Psoas muscle (tissue), 8 donors: ENCODE data around the gene MYO9A. TPM values are rescaled to one million over a fixed set of nuclear protein-coding genes. Genes with fewer than 3 reads are reported as not detected.
"Not testable (repeated sequence)": the region's sequence is repeated elsewhere in the genome, so short reads cannot be mapped to it uniquely, and the experiment has no call there.

Experiments
- ATAC-seq, 4 donors: fragments of 200-7000 bp; cut with Tn5 transposase; one replicate each; pipeline ENCODE4 v1.9.1; 2020; ENCODE audit warnings: moderate library complexity in 3 of 4, mild to moderate bottlenecking in 2 of 4
- DNase-seq, 2 donors: peaks; one replicate each; pipeline ENCODE4 v3.0.0-alpha.2; 2020
- H3K27ac ChIP-seq: fragments of 200-600 bp; one replicate; pipeline ENCODE4 v1.8.0; 2022
- H3K27me3 ChIP-seq, 3 donors: fragments of 200-600 bp in 1 of 3; one replicate each; pipeline versions ENCODE4 v1.6.1 to v1.8.0; 2013 to 2022; ENCODE audit warnings: low read length in 2 of 3, mild to moderate bottlenecking in 2 of 3, moderate library complexity in 1 of 3; ENCODE audit not compliant: insufficient read depth in 3 of 3
- H3K36me3 ChIP-seq, 2 donors: fragments of 200-600 bp in 1 of 2; one replicate each; pipeline versions ENCODE4 v1.6.1 to v1.8.0; 2013 to 2022; ENCODE audit warnings: low read depth in 1 of 2, mild to moderate bottlenecking in 1 of 2, moderate library complexity in 1 of 2; ENCODE audit not compliant: insufficient read depth in 1 of 2
- H3K4me1 ChIP-seq: fragments of 200-600 bp; one replicate; pipeline ENCODE4 v1.8.0; 2022
- H3K4me3 ChIP-seq: fragments of 200-600 bp; one replicate; pipeline ENCODE4 v1.8.0; 2022; ENCODE audit warnings: mild to moderate bottlenecking
- H3K9me3 ChIP-seq: fragments of 200-600 bp; one replicate; pipeline ENCODE4 v1.8.0; 2022
- CTCF ChIP-seq: fragments of 200-600 bp; IDR thresholded peaks from one replicate; pipeline ENCODE4 v1.8.0; 2022; ENCODE audit warnings: antibody characterized with exemption
- WGBS, 3 donors: extraction: QIAGEN DNeasy Blood & Tissue Kit; methylation state at CpG; one replicate each; pipeline versions ENCODE4 v1.1.6 to v1.1.7; 2013; 5-methylcytosine and 5-hydroxymethylcytosine counted together
- intact Hi-C, 2 donors: fragments of 100-400 bp; cut with DNase I; formaldehyde crosslinking; loops; one replicate each; pipeline versions ENCODE4 v1.11.0 to v1.14.2; 2022
- polyA plus RNA-seq, 3 donors: library from polyadenylated mRNA; stranded (reverse); fragments of 200-250 nt; gene quantifications; one replicate each; pipeline ENCODE4 v1.2.3, GENCODE V29; 2013
- total RNA-seq, 4 donors: library from RNA; stranded (reverse); fragmentation: NEBNext Ultra II Directional in 2 of 4; extraction: Animal tissue kit (Norgen Biotek cat#: 25700) in 2 of 4; gene quantifications; one replicate each; pipeline versions ENCODE4 v1.2.1 to v1.2.4, GENCODE V29; 2021 to 2023
- donor health status: healthy with polysubstance abuse.
- donor health status: DM: no; HTN: no; CAD: no; lungs with moderate emphysema.
- donor health status: Bipolar disorder and iron deficiency.
- donor health status: healthy.
- donor health status: DM: yes; HTN: yes; CAD: no.
- donor health status: DM: no; HTN: no; CAD: no.
- donor health status: DM: no; HTN: no; CAD: no.
- donor health status: DM: yes; HTN: yes; CAD: no.

Gene MYO9A
- total and polyA plus RNA-seq, 7 donors: 3.4 to 28.4 (median 23.0) TPM

GRCh38 chr15:72074335-72075060, 43.5 kb downstream of the MYO9A start:
- Histone ChIP-seq H3K9me3 (no peaks in the 10 kb centered on the region), H3K4me1 (peaks cover 7% of the 10 kb centered on the region), H3K36me3 (no peaks in the 10 kb centered on the region), H3K27me3 (no peaks in the 10 kb centered on the region), H3K4me3 (no peak overlapping the region), H3K27ac (no peak overlapping the region)
- DNase-seq (no peak), ATAC-seq (no peak)
- intact Hi-C loops: no loop called here
- no peak for TF ChIP-seq CTCF
- 74 to 81% (median 78%) methylated on average over 5 of the region's 5 CpGs for WGBS, 3 donors

GRCh38 chr15:72071448-72071825, 46.5 kb downstream of the MYO9A start:
- intact Hi-C loops, DNase-seq, H3K27ac ChIP-seq, H3K9me3 ChIP-seq, ATAC-seq, H3K4me3 ChIP-seq, H3K36me3 ChIP-seq, H3K27me3 ChIP-seq: not testable (repeated sequence)
- 81 to 90% (median 87%) methylated on average over 8 of the region's 8 CpGs for WGBS, 3 donors
- peaks cover 12% of the 10 kb centered on the region for H3K4me1 ChIP-seq

GRCh38 chr15:72070817-72071447, 47.0 kb downstream of the MYO9A start:
- intact Hi-C loops: no loop called here
- 53 to 66% (median 63%) methylated on average over 1 of the region's 1 CpG for WGBS, 3 donors
- H3K27ac ChIP-seq: no peak overlapping the region
- no peak for TF ChIP-seq CTCF
- peaks cover 12% of the 10 kb centered on the region for H3K4me1 ChIP-seq
- DNase-seq (no peak), ATAC-seq (no peak)
- H3K4me3 ChIP-seq: no peak overlapping the region
- no peaks in the 10 kb centered on the region for H3K36me3 ChIP-seq
- no peaks in the 10 kb centered on the region for H3K27me3 ChIP-seq
- H3K9me3 ChIP-seq: no peaks in the 10 kb centered on the region

- TF ChIP-seq CTCF: no peak
- Histone ChIP-seq H3K27me3 (no peaks in the 10 kb centered on the region), H3K9me3 (no peaks in the 10 kb centered on the region), H3K4me3 (no peak overlapping the region), H3K27ac (no peak overlapping the region), H3K4me1 (peaks cover 4% of the 10 kb centered on the region), H3K36me3 (no peaks in the 10 kb centered on the region)
- ATAC-seq: peak in 3 of 4 donors; percentile 48 to 67 (median 49)
- intact Hi-C loops: no loop called here
- DNase-seq: no peak
Measured at GRCh38 chr15:72068856-72069255, 49.1 kb downstream of the MYO9A start.

- H3K27ac ChIP-seq: no peak overlapping the region
- intact Hi-C loops: no loop called here
- no peaks in the 10 kb centered on the region for H3K36me3 ChIP-seq
- DNase-seq (no peak), ATAC-seq (no peak)
- H3K27me3 ChIP-seq: no peaks in the 10 kb centered on the region
- 94 to 96% (median 94%) methylated on average over 2 of the region's 2 CpGs for WGBS, 3 donors
- no peak overlapping the region for H3K4me3 ChIP-seq
- H3K4me1 ChIP-seq: peaks cover 9% of the 10 kb centered on the region
- no peaks in the 10 kb centered on the region for H3K9me3 ChIP-seq
- TF ChIP-seq CTCF: no peak
Measured at GRCh38 chr15:72065801-72066200, 52.1 kb downstream of the MYO9A start.
